Ovary (tissue), 9 donors: Measurements from ENCODE around the gene TMCC2. TPM values are rescaled to one million over a fixed set of nuclear protein-coding genes. Genes with fewer than 3 reads are reported as not detected.

ENCODE experiments used
- DNase-seq, 5 donors: peaks; one replicate each; pipeline ENCODE4 v3.0.0-alpha.2; 2019 to 2020
- H3K27ac ChIP-seq, 2 donors: fragments of 200-600 bp; one replicate each; pipeline versions ENCODE4 v1.5.1 to v1.8.0; 2019 to 2022
- H3K27me3 ChIP-seq: fragments of 200-600 bp; one replicate; pipeline ENCODE4 v1.8.0; 2022
- H3K36me3 ChIP-seq: fragments of 200-600 bp; sonication (generic); one replicate; pipeline ENCODE4 v1.5.1; 2019
- H3K4me1 ChIP-seq: one replicate; pipeline ENCODE4 v1.8.1; 2013; ENCODE audit warnings: mild to moderate bottlenecking, moderate library complexity; ENCODE audit not compliant: insufficient read depth
- H3K4me3 ChIP-seq: fragments of 200-600 bp; sonication (generic); one replicate; pipeline ENCODE4 v1.5.1; 2017
- H3K9me3 ChIP-seq, 2 donors: fragments of 200-600 bp in 1 of 2; sonication (generic) in 1 of 2; one replicate each; pipeline versions ENCODE4 v1.5.1 to v1.8.1; 2013 to 2019; ENCODE audit warnings: mild to moderate bottlenecking in 1 of 2, moderate library complexity in 1 of 2
- EP300 ChIP-seq: sonication (generic); formaldehyde crosslinking; IDR thresholded peaks from one replicate; pipeline ENCODE4 v1.6.1; 2017; ENCODE audit warnings: antibody characterized with exemption
- POLR2A ChIP-seq: fragments of 450-650 bp; IDR thresholded peaks from one replicate; pipeline ENCODE4 v1.6.1; 2017; ENCODE audit warnings: antibody characterized with exemption, mild to moderate bottlenecking, moderate library complexity
- WGBS, 3 donors: extraction: QIAGEN DNeasy Blood & Tissue Kit in 1 of 3; methylation state at CpG; one replicate each; pipeline versions ENCODE4 v1.1.5 to v1.1.7; 2013 to 2017; 5-methylcytosine and 5-hydroxymethylcytosine counted together
- intact Hi-C, 4 donors: fragments of 100-400 bp; cut with DNase I; formaldehyde crosslinking; loops; one replicate each; pipeline versions ENCODE4 v1.11.0 to v1.15.1; 2022 to 2023
- polyA plus RNA-seq, 2 donors: library from polyadenylated mRNA; stranded (reverse); fragments of 200-250 nt in 1 of 2; fragments of 350-450 nt in 1 of 2; fragmentation: Illumina TruSeq in 1 of 2; extraction: RNeasy Lipid Tissue Mini Kit (QIAGEN cat#74804) in 1 of 2; gene quantifications; one replicate each; pipeline ENCODE4 v1.2.3, GENCODE V29; 2013 to 2014
- total RNA-seq, 7 donors: library from RNA; depleted of rRNA in 2 of 7; stranded (reverse); fragments of >200 nt in 2 of 7; fragmentation: NEBNext Ultra II Directional in 3 of 7; extraction: Animal tissue kit (Norgen Biotek cat#: 25700) in 3 of 7; gene quantifications; one replicate each; pipeline versions ENCODE4 v1.1.0 to v1.2.4, GENCODE V29; 2016 to 2023
- TF ChIP-seq, protein P1 (sequence below), 3 donors: fragments of 450-650 bp in 2 of 3; fragments of 200-600 bp in 1 of 3; IDR thresholded peaks; one replicate each; pipeline versions ENCODE4 v1.5.1 to v1.8.0; 2016 to 2022; ENCODE audit warnings: antibody characterized with exemption in 3 of 3, mild to moderate bottlenecking in 1 of 3
- donor health status: DM: no; HTN: no; CAD: no; lungs with moderate emphysema.
- donor health status: DM: no; HTN: no; CAD: no.
- donor health status: Bipolar disorder and iron deficiency.
- donor health status: DM: yes; HTN: yes; CAD: no.
- donor health status: DM: no; HTN: no; CAD: no.
- donor health status: DM: yes; HTN: yes; CAD: no.

The TMCC2 gene
- total and polyA plus RNA-seq, 9 donors = 2.3 to 11.0 (median 7.8) TPM

DNA sequence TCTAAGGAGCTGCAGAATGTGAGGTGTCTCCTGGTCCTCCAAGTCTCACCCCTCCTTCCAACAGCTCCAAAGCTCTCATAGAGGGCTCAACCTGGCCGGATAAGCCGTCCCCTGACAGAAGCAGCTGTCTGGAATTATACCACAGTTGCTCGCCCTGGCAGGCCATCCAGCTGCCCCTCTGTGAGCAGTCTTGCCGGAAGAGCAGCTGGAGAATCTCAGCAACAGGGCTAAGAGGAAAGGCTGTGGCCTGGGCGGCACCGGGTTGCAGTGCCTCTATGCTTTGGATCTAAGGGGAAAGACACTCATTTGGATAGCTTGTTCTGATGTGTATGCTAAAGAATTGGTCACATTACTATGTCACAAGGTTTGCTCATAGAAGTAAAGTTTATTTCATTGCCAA is 12.4 kb downstream of the TMCC2 start:
- Histone ChIP-seq H3K4me3 (no peak overlapping the region), H3K27ac (peak overlapping the region in 1 of 2 donors; percentile 21), H3K27me3 (no peaks in the 10 kb centered on the region), H3K36me3 (no peaks in the 10 kb centered on the region), H3K9me3 (no peaks in the 10 kb centered on the region), H3K4me1 (peaks cover 15% of the 10 kb centered on the region)
- TF ChIP-seq POLR2A (no peak), EP300 (no peak)
- TF ChIP-seq, protein P1, sequence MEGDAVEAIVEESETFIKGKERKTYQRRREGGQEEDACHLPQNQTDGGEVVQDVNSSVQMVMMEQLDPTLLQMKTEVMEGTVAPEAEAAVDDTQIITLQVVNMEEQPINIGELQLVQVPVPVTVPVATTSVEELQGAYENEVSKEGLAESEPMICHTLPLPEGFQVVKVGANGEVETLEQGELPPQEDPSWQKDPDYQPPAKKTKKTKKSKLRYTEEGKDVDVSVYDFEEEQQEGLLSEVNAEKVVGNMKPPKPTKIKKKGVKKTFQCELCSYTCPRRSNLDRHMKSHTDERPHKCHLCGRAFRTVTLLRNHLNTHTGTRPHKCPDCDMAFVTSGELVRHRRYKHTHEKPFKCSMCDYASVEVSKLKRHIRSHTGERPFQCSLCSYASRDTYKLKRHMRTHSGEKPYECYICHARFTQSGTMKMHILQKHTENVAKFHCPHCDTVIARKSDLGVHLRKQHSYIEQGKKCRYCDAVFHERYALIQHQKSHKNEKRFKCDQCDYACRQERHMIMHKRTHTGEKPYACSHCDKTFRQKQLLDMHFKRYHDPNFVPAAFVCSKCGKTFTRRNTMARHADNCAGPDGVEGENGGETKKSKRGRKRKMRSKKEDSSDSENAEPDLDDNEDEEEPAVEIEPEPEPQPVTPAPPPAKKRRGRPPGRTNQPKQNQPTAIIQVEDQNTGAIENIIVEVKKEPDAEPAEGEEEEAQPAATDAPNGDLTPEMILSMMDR (IDR thresholded peaks at IDR 0.05) = no peak
- WGBS, 3 donors = 37 to 58% (median 37%) methylated on average over 6 of the region's 6 CpGs
- DNase-seq = peak in 2 of 5 donors; percentile 31 to 36
- intact Hi-C loops = no loop called here

DNA sequence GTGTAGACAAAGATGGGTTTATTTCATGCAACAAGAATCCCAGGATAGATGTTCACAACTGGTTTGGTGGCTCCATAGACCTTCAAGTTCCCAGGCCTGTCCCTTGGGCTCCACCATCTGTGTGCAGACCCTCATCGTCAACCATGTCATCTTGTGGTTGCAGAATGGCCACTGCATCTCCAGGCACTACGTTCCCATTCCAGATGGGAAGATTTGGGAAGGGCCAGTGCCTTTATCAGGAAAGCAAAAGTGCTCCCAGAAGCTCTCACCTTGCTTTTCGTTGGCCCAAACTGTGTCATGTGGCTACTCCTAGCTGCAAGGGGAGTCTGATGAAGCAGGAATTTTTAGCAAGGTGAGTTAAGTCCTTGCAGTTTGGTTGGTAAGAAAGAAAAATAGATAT is 12.8 kb downstream of the TMCC2 start:
- Histone ChIP-seq H3K4me3 (no peak overlapping the region), H3K4me1 (peaks cover 13% of the 10 kb centered on the region), H3K36me3 (no peaks in the 10 kb centered on the region), H3K27me3 (no peaks in the 10 kb centered on the region), H3K9me3 (no peaks in the 10 kb centered on the region), H3K27ac (no peak overlapping the region)
- DNase-seq = peak in 1 of 5 donors; percentile 5
- intact Hi-C loops = no loop called here
- TF ChIP-seq POLR2A = no peak
- 87 to 93% (median 92%) methylated on average over 3 of the region's 3 CpGs for WGBS, 3 donors

DNA sequence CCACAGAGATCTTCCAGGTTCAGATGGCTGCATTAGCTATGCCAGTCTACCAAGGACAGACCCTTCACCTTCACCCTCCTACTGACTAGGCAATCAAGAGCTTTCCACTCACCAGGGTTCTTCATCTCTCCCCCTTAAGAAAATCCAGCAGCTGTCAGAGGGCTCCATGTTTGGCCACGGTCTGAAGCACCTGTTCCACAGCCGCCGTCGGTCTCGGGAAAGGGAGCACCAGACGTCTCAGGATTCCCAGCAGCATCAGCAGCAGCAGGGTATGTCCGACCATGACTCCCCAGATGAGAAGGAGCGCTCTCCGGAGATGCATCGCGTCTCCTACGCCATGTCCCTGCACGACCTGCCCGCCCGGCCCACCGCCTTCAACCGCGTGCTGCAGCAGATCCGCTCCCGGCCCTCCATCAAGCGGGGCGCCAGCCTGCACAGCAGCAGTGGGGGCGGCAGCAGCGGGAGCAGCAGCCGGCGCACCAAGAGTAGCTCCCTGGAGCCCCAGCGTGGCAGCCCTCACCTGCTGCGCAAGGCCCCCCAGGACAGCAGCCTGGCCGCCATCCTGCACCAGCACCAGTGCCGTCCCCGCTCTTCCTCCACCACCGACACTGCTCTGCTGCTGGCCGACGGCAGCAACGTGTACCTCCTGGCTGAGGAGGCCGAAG is 13.8 kb downstream of the TMCC2 start:
- DNase-seq = peak in 1 of 5 donors; percentile 31
- TF ChIP-seq EP300 (no peak), POLR2A (no peak)
- TF ChIP-seq, protein P1 (IDR thresholded peaks at IDR 0.05) = no peak
- Histone ChIP-seq H3K4me3 (no peak overlapping the region), H3K9me3 (no peaks in the 10 kb centered on the region), H3K27me3 (no peaks in the 10 kb centered on the region), H3K36me3 (no peaks in the 10 kb centered on the region), H3K27ac (no peak overlapping the region), H3K4me1 (peaks cover 17% of the 10 kb centered on the region)
- intact Hi-C loops = no loop called here
- WGBS, 3 donors = 95 to 96% (median 96%) methylated on average over 34 to 36 of the region's 36 CpGs

DNA sequence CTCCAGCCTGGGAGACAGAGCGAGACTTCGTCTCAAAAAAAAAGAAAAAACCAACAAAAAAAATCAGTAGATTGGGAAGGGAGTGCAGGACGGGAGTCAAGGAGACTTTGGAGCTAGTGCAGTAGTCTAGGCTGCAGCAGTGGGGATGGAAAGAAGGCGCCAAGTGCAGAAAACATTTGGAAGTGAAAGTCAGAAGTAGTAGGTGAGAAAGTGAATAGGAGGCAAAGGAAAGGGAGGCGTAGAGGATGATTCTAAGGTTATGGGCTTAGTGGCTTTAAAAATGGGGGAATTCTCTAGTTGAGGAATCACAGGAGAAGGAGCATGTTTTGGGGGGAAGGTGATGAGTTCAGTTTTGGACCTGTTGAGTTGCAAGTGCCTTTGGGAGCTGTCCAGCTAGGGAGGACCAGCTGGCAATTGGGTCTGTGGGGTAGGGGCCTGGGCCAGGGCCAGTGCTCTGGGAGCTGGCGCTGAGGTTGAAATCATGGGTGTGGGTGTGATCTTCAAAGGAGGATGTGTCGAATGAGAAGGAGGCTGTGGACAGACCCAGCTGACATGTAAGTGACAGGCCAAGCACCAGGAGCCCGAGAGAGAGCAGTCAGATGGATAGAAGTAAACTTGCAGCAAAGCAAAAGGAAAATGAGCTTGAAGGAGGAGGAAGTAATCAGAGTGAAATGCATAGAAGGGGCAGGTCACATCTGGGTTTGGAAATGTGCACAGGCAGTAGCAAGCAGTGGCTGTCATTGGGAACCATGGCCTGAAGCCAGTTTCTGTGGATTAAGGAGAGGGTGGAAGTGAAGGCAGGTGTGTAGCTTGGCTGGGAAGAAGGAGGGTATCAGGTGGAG is 15.8 kb downstream of the TMCC2 start:
- intact Hi-C loops = no loop called here

More for the DNA sequence above, 15.8 kb downstream of the TMCC2 start:
- H3K9me3 ChIP-seq = no peaks in the 10 kb centered on the region
- H3K4me1 ChIP-seq = peaks cover 31% of the 10 kb centered on the region
- no peak overlapping the region for H3K4me3 ChIP-seq
- H3K36me3 ChIP-seq = no peaks in the 10 kb centered on the region
- no peak overlapping the region for H3K27ac ChIP-seq
- peak in 2 of 5 donors; percentile 5 to 12 for DNase-seq
- H3K27me3 ChIP-seq = no peaks in the 10 kb centered on the region
- TF ChIP-seq EP300 (no peak), POLR2A (no peak)
- TF ChIP-seq, protein P1 (IDR thresholded peaks at IDR 0.05) = no peak
- 95 to 97% (median 97%) methylated on average over 8 of the region's 8 CpGs for WGBS, 3 donors
